HepG2 (cell line): ENCODE measurements around the gene FGFR4. TPM values are rescaled to one million over a fixed set of nuclear protein-coding genes. Genes with fewer than 3 reads are reported as not detected.

ENCODE experiments used
- CHD2 ChIP-seq: IDR thresholded peaks from 2 replicates; pipeline ENCODE4 v1.6.1; 2011; ENCODE audit warnings: low read depth, low read length, improper control_type of control experiment
- SMARCC2 ChIP-seq: fragments of 450-650 bp; IDR thresholded peaks from 2 replicates; pipeline ENCODE4 v1.6.1; 2017; ENCODE audit warnings: antibody characterized with exemption, mild to moderate bottlenecking
- ZNF407 ChIP-seq: sonication (generic); formaldehyde crosslinking; IDR thresholded peaks from one replicate; pipeline ENCODE4 v1.5.1; 2020; ENCODE audit warnings: mild to moderate bottlenecking, missing genetic modification reagents; ENCODE audit errors: not compliant biosample characterization
- ZNF547 ChIP-seq: sonication (generic); formaldehyde crosslinking; IDR thresholded peaks from 2 replicates; pipeline ENCODE4 v1.5.1; 2020; ENCODE audit warnings: mild to moderate bottlenecking, missing genetic modification reagents
- ZNF574 ChIP-seq: sonication (generic); formaldehyde crosslinking; IDR thresholded peaks from 2 replicates; pipeline ENCODE4 v1.4.0; 2020; ENCODE audit warnings: missing genetic modification reagents
- ZNF589 ChIP-seq: sonication (generic); formaldehyde crosslinking; conservative IDR thresholded peaks from 2 replicates; pipeline ENCODE4 v1.8.0; 2022; ENCODE audit warnings: mild to moderate bottlenecking, moderate library complexity, missing genetic modification reagents
- ZNF724P ChIP-seq: sonication (generic); formaldehyde crosslinking; IDR thresholded peaks from 2 replicates; pipeline ENCODE4 v1.8.0; 2022; ENCODE audit warnings: missing genetic modification reagents, borderline replicate concordance
- polyA plus RNA-seq, 8 experiments: library from polyadenylated mRNA; depleted of rRNA in 3 of 8; stranded (reverse) in 7 of 8; unstranded in 1 of 8; fragments of >200 nt; fragmentation: Illumina TruSeq in 4 of 8; extraction: Trizol in 4 of 8; gene quantifications; 2 replicates each; pipeline versions ENCODE4 v1.2.1 to v1.2.3, GENCODE V29; 2011 to 2016; ENCODE audit warnings: low read depth in 4 of 8, missing spikeins in 1 of 8, mixed read lengths in 1 of 8; ENCODE audit not compliant: insufficient read depth in 1 of 8
- total RNA-seq, 5 experiments: library from RNA; depleted of rRNA; stranded (reverse); fragments of >200 nt; fragmentation: Illumina TruSeq; extraction: Trizol; gene quantifications; 2 replicates each; pipeline ENCODE4 v1.2.3, GENCODE V29; 2016; ENCODE audit warnings: low read depth in 1 of 5
- TF ChIP-seq, protein P1 (sequence below): sonication (generic); formaldehyde crosslinking; IDR thresholded peaks from 2 replicates; pipeline ENCODE4 v1.4.0; 2020; ENCODE audit warnings: mild to moderate bottlenecking, missing genetic modification reagents
- TF ChIP-seq, protein P2 (sequence below): sonication (generic); formaldehyde crosslinking; IDR thresholded peaks from 2 replicates; pipeline ENCODE4 v1.5.1; 2020; ENCODE audit warnings: missing genetic modification reagents, mild to moderate bottlenecking, borderline replicate concordance
- TF ChIP-seq, protein P3 (sequence below): sonication (generic); formaldehyde crosslinking; IDR thresholded peaks from 2 replicates; pipeline ENCODE4 v1.4.0; 2020; ENCODE audit warnings: missing genetic modification reagents

Gene FGFR4
- total and polyA plus RNA-seq, 2 of the 13 experiments (the other 11 are each of a cell fraction or from before 2014, with no cell fraction given) = 129 to 219 TPM

DNA sequence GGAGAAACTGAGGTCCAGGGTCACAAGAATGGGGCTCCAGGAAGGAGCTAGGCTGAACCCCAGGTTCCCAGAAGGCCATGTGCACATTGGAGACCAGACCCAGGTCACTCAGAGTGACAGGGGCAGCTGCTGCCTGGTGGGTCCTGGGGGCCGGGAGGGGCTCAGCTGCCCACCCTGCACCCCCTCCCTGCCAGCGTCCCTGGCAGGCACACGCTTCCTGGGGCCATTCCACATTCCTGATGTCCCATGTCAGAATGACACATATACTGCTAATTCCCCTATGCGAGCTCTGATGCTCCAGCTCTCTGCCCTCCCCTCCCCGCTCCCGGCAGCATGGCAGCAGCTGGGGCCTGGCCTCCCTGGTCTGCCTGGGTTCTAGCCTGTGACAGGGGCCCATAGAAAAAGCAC lies 14.0 kb downstream of the FGFR4 start (continued):
- TF ChIP-seq ZNF574 = no peak
- TF ChIP-seq ZNF547 = no peak
- no peak for TF ChIP-seq ZNF407
- TF ChIP-seq, protein P1, sequence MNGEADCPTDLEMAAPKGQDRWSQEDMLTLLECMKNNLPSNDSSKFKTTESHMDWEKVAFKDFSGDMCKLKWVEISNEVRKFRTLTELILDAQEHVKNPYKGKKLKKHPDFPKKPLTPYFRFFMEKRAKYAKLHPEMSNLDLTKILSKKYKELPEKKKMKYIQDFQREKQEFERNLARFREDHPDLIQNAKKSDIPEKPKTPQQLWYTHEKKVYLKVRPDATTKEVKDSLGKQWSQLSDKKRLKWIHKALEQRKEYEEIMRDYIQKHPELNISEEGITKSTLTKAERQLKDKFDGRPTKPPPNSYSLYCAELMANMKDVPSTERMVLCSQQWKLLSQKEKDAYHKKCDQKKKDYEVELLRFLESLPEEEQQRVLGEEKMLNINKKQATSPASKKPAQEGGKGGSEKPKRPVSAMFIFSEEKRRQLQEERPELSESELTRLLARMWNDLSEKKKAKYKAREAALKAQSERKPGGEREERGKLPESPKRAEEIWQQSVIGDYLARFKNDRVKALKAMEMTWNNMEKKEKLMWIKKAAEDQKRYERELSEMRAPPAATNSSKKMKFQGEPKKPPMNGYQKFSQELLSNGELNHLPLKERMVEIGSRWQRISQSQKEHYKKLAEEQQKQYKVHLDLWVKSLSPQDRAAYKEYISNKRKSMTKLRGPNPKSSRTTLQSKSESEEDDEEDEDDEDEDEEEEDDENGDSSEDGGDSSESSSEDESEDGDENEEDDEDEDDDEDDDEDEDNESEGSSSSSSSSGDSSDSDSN (CRISPR knock-in tag) = no peak
- TF ChIP-seq ZNF589 (CRISPR knock-in tag) = no peak
- TF ChIP-seq CHD2 = no peak
- TF ChIP-seq ZNF724P (CRISPR knock-in tag) = 0 out of 2 replicates have a peak, but pooled peaks have one; percentile 55
- TF ChIP-seq, protein P2, sequence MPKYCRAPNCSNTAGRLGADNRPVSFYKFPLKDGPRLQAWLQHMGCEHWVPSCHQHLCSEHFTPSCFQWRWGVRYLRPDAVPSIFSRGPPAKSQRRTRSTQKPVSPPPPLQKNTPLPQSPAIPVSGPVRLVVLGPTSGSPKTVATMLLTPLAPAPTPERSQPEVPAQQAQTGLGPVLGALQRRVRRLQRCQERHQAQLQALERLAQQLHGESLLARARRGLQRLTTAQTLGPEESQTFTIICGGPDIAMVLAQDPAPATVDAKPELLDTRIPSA (CRISPR knock-in tag) = no peak
- TF ChIP-seq, protein P3, sequence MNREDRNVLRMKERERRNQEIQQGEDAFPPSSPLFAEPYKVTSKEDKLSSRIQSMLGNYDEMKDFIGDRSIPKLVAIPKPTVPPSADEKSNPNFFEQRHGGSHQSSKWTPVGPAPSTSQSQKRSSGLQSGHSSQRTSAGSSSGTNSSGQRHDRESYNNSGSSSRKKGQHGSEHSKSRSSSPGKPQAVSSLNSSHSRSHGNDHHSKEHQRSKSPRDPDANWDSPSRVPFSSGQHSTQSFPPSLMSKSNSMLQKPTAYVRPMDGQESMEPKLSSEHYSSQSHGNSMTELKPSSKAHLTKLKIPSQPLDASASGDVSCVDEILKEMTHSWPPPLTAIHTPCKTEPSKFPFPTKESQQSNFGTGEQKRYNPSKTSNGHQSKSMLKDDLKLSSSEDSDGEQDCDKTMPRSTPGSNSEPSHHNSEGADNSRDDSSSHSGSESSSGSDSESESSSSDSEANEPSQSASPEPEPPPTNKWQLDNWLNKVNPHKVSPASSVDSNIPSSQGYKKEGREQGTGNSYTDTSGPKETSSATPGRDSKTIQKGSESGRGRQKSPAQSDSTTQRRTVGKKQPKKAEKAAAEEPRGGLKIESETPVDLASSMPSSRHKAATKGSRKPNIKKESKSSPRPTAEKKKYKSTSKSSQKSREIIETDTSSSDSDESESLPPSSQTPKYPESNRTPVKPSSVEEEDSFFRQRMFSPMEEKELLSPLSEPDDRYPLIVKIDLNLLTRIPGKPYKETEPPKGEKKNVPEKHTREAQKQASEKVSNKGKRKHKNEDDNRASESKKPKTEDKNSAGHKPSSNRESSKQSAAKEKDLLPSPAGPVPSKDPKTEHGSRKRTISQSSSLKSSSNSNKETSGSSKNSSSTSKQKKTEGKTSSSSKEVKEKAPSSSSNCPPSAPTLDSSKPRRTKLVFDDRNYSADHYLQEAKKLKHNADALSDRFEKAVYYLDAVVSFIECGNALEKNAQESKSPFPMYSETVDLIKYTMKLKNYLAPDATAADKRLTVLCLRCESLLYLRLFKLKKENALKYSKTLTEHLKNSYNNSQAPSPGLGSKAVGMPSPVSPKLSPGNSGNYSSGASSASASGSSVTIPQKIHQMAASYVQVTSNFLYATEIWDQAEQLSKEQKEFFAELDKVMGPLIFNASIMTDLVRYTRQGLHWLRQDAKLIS = no peak
- no peak for TF ChIP-seq SMARCC2
